RWPE2 (cell line): ENCODE results near the gene RIPK3.
A peak's percentile ranks its signal among the peaks of the same experiment; 100 is the strongest.

Experiments used
- ATAC-seq: fragments of 200-7000 bp; cut with Tn5 transposase; 3 replicates; pipeline ENCODE4 v1.9.1; 2021; ENCODE audit warnings: low read depth
- DNase-seq: peaks from one replicate; pipeline ENCODE4 v3.0.0-alpha.2; 2020; ENCODE audit warnings: low spot score
- H3K27ac ChIP-seq: fragments of 450-650 bp; 2 replicates; pipeline ENCODE4 v1.5.1; 2017; ENCODE audit warnings: mild to moderate bottlenecking; ENCODE audit not compliant: poor library complexity, severe bottlenecking
- H3K27me3 ChIP-seq: fragments of 250-450 bp; sonication (Bioruptor Pico); 2 replicates; pipeline ENCODE4 v1.5.1; 2021; ENCODE audit warnings: mild to moderate bottlenecking, moderate library complexity; ENCODE audit not compliant: insufficient read depth, poor library complexity, severe bottlenecking
- H3K36me3 ChIP-seq: fragments of 250-450 bp; sonication (Bioruptor Pico); 2 replicates; pipeline ENCODE4 v1.5.1; 2020; ENCODE audit warnings: low read depth, mild to moderate bottlenecking, moderate library complexity
- H3K4me1 ChIP-seq: fragments of 250-450 bp; sonication (Bioruptor Pico); 2 replicates; pipeline ENCODE4 v1.5.1; 2021; ENCODE audit warnings: mild to moderate bottlenecking, moderate library complexity; ENCODE audit not compliant: insufficient read depth, poor library complexity, severe bottlenecking
- H3K4me3 ChIP-seq: fragments of 250-450 bp; sonication (Bioruptor Pico); 2 replicates; pipeline ENCODE4 v1.5.1; 2021; ENCODE audit warnings: mild to moderate bottlenecking, moderate library complexity; ENCODE audit not compliant: severe bottlenecking
- H3K9me3 ChIP-seq: fragments of 250-450 bp; sonication (Bioruptor Pico); 2 replicates; pipeline ENCODE4 v1.5.1; 2021; ENCODE audit warnings: mild to moderate bottlenecking, moderate library complexity; ENCODE audit not compliant: severe bottlenecking
- TF ChIP-seq, protein P1 (sequence below): fragments of 450-650 bp; IDR thresholded peaks from one replicate; pipeline ENCODE4 v1.5.1; 2017; ENCODE audit warnings: mild to moderate bottlenecking, moderate library complexity; ENCODE audit not compliant: poor library complexity, severe bottlenecking

RIPK3 gene

DNA sequence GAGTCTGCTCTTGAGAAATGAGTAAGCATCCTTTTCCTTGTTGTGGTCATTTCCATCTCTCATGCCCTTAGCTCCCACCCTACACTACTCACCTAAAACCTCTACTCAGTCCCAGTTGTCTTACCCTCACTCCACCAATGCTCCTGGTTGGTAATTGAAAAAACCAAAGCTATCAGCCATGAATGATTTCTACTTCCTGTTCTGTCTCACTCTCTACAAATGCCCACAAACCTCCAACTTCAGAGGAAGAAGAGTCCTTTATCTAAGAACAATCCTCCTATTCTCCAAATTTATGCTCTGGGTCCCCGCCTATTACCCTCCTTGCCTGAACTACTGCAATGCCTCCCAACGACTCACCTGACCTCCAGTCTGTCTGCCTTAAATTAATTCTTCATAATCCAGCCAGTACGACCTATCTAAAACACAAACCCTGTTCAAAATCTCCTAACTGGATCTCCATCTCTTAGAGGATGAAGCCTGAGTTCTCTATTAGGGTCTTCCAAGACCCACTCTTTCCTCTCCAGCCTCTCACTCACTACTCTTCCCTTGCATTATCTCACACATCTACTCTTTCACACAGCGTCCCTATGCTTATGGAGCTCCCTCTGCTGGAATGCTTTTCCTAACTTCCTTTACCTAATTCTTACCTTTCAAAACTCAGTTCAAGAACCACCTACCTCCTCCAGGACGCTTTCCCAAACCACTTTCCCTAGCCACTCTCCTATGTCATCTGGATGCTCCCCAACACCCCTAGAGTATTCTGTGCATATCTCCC, 42.4 kb downstream of the RIPK3 start:
- H3K9me3 ChIP-seq, result no peaks in the 10 kb centered on the region
- peaks cover 79% of the 10 kb centered on the region for H3K36me3 ChIP-seq
- H3K4me1 ChIP-seq, result peaks cover 23% of the 10 kb centered on the region
- no peak overlapping the region for H3K4me3 ChIP-seq
- TF ChIP-seq, protein P1, sequence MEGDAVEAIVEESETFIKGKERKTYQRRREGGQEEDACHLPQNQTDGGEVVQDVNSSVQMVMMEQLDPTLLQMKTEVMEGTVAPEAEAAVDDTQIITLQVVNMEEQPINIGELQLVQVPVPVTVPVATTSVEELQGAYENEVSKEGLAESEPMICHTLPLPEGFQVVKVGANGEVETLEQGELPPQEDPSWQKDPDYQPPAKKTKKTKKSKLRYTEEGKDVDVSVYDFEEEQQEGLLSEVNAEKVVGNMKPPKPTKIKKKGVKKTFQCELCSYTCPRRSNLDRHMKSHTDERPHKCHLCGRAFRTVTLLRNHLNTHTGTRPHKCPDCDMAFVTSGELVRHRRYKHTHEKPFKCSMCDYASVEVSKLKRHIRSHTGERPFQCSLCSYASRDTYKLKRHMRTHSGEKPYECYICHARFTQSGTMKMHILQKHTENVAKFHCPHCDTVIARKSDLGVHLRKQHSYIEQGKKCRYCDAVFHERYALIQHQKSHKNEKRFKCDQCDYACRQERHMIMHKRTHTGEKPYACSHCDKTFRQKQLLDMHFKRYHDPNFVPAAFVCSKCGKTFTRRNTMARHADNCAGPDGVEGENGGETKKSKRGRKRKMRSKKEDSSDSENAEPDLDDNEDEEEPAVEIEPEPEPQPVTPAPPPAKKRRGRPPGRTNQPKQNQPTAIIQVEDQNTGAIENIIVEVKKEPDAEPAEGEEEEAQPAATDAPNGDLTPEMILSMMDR, result peak; percentile 65
- no peaks in the 10 kb centered on the region for H3K27me3 ChIP-seq
- ATAC-seq (0 out of 3 replicates have a peak, but pooled peaks have one; percentile 10), DNase-seq (no peak)
- peak overlapping the region; percentile 81 for H3K27ac ChIP-seq

DNA sequence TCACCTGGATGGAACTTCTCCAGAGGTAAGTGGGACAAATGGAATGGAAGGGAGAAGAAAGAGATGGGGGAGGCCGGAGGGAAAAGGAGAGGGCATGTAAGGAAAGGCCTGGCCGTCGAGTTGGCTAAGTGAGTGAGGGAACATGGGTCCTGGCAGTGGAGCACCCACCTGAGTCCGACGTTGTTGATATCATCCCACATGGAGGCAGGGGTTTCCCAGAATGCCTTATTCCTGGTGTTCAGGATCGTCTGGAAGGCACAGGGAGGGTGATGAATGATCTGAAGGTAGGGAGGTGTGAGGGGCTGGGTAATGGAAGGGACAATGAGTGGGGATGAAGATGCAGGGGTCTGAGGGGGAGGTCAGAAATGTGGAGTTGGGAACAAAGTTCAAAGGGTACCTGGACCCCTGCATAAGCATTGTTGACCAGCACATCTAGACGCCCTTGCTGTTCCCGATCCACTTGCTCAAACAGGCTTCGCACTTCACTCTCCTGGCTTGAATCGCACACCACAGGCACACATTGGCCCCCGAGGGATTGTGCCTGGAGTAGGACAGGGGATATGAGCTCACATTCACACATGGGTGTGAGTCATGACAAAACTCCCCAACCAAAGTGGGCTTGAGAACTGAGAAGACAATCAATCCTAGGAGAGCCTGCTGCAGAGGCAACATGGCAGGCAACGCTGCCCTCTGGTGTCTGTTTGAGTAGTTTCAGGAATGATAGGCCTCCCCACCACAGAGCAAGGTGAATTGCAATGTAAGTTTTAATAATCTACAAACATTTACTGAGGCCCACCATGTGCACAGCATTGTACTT, 43.2 kb downstream of the RIPK3 start:
- peaks cover 23% of the 10 kb centered on the region for H3K4me1 ChIP-seq
- peaks cover 79% of the 10 kb centered on the region for H3K36me3 ChIP-seq
- ATAC-seq (peak; percentile 35), DNase-seq (no peak)
- peak overlapping the region; percentile 81 for H3K27ac ChIP-seq
- H3K27me3 ChIP-seq, result no peaks in the 10 kb centered on the region
- H3K4me3 ChIP-seq, result no peak overlapping the region
- TF ChIP-seq, protein P1, result peak; percentile 81
- no peaks in the 10 kb centered on the region for H3K9me3 ChIP-seq

DNA sequence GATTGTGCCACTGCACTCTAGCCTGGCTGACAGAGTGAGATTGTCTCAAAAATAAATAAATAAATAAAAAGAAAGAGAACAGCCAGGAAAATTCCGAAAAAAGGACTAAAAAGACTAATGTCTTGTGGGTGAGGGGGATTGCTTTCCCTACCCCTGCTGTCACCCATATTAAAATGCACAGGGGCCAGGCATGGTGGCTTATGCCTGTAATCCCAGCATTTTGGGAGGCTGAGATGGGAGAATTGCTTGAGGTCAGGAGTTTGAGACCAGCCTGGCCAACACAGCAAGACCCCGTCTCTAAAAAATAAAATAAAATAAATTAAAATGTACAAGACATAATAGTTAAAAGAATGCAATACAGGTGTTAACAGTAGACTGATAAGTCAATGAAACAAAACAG, 46.3 kb downstream of the RIPK3 start:
- TF ChIP-seq, protein P1, result no peak
- Histone ChIP-seq H3K4me1 (peaks cover 20% of the 10 kb centered on the region), H3K4me3 (no peak overlapping the region), H3K27ac (no peak overlapping the region), H3K9me3 (no peaks in the 10 kb centered on the region), H3K36me3 (peaks cover 95% of the 10 kb centered on the region), H3K27me3 (no peaks in the 10 kb centered on the region)
- ATAC-seq, result no peak
- no peak for DNase-seq

DNA sequence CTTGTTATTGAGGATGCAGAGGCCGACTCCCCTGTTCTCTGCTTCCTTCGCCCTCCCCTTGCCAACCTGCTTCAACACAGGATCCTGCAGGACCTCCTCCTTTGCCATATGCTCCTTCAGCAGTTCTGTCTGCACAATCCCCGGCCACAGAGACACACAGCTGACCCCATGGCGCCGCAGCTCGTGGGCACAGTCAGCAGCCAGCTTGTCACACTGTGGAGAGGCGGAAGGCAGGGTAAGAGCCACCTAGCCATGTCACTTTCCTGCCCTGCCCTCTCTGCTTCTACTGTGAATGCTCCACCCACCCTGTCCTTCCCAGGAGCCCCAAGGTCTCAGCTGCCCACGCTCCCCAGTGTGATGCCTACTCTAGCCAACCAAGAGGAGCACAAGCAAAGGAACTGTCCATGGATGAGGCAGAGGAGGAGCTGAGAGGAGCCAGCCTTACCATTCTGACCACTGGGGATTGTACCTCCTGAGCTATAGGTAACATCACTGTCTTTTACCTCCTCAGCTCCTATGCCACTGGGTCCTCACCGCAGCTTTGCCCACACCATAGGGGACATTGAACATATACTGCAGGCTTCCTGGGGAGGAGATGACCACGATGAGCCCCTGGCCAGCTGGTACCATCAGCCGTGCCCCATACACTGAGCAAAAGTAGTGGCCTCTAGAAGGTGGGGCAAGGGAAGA, 47.5 kb downstream of the RIPK3 start:
- Histone ChIP-seq H3K4me1 (peaks cover 10% of the 10 kb centered on the region), H3K27ac (no peak overlapping the region), H3K27me3 (no peaks in the 10 kb centered on the region), H3K9me3 (no peaks in the 10 kb centered on the region), H3K36me3 (peaks cover 83% of the 10 kb centered on the region), H3K4me3 (no peak overlapping the region)
- DNase-seq (no peak), ATAC-seq (no peak)
- TF ChIP-seq, protein P1, result no peak
